Right atrium auricular region (tissue), 2 donors: Measurements from ENCODE around the gene SPTB. TPM values are rescaled to one million over a fixed set of nuclear protein-coding genes. Genes with fewer than 3 reads are reported as not detected.

Experiments
- DNase-seq: peaks from one replicate; pipeline ENCODE4 v3.0.0-alpha.2; 2019; ENCODE audit warnings: low spot score
- H3K27ac ChIP-seq, 2 donors: fragments of 200-600 bp; sonication (generic); 1 replicate in 1 of 2; 2 replicates in 1 of 2; pipeline ENCODE4 v1.5.1; 2016 to 2019
- H3K27me3 ChIP-seq, 2 donors: fragments of 200-600 bp; sonication (generic); one replicate each; pipeline versions ENCODE4 v1.5.1 to v1.6.0; 2017 to 2019
- H3K36me3 ChIP-seq: fragments of 200-600 bp; sonication (generic); one replicate; pipeline ENCODE4 v1.5.1; 2016
- H3K4me1 ChIP-seq, 2 donors: fragments of 200-600 bp; sonication (generic); one replicate each; pipeline versions ENCODE4 v1.5.1 to v1.6.0; 2017 to 2019
- H3K4me3 ChIP-seq, 2 donors: fragments of 200-600 bp; sonication (generic); 1 replicate in 1 of 2; 2 replicates in 1 of 2; pipeline ENCODE4 v1.5.1; 2017 to 2019; ENCODE audit warnings: mild to moderate bottlenecking in 1 of 2, moderate library complexity in 1 of 2
- H3K9me3 ChIP-seq, 2 donors: fragments of 200-600 bp; sonication (generic); one replicate each; pipeline ENCODE4 v1.5.1; 2019
- CTCF ChIP-seq, 2 donors: fragments of 200-600 bp; sonication (generic); IDR thresholded peaks; one replicate each; pipeline ENCODE4 v1.5.1; 2019; ENCODE audit warnings: antibody characterized with exemption in 2 of 2
- total RNA-seq, 2 donors: library from RNA; depleted of rRNA; stranded (reverse); fragments of >200 nt; gene quantifications; one replicate each; pipeline ENCODE4 v1.1.0, GENCODE V29; 2016

Gene SPTB
- total RNA-seq, 2 donors from 2014 or later: 84.4 to 102 TPM

GRCh38 chr14:64767215-64767964 is 112.3 kb downstream of the SPTB start:
- no peak for DNase-seq
- Histone ChIP-seq H3K27ac (no peak overlapping the region), H3K4me3 (no peak overlapping the region), H3K27me3 (no peaks in the 10 kb centered on the region), H3K36me3 (peaks cover 28% of the 10 kb centered on the region), H3K4me1 (peaks cover 0 to 23% of the 10 kb centered on the region in 2 donors), H3K9me3 (no peaks in the 10 kb centered on the region)
- no peak for TF ChIP-seq CTCF (IDR thresholded peaks at IDR 0.05)

GRCh38 chr14:64766430-64767151 is 113.1 kb downstream of the SPTB start:
- Histone ChIP-seq H3K36me3 (peaks cover 20% of the 10 kb centered on the region), H3K4me3 (no peak overlapping the region), H3K9me3 (no peaks in the 10 kb centered on the region), H3K27ac (no peak overlapping the region), H3K4me1 (peaks cover 0 to 31% of the 10 kb centered on the region in 2 donors), H3K27me3 (no peaks in the 10 kb centered on the region)
- no peak for DNase-seq
- TF ChIP-seq CTCF (IDR thresholded peaks at IDR 0.05): no peak

GRCh38 chr14:64765740-64766302 is 113.9 kb downstream of the SPTB start:
- Histone ChIP-seq H3K27ac (no peak overlapping the region), H3K4me3 (no peak overlapping the region), H3K9me3 (no peaks in the 10 kb centered on the region), H3K36me3 (peaks cover 13% of the 10 kb centered on the region), H3K27me3 (no peaks in the 10 kb centered on the region), H3K4me1 (peaks cover 0 to 39% of the 10 kb centered on the region in 2 donors)
- DNase-seq: no peak
- TF ChIP-seq CTCF (IDR thresholded peaks at IDR 0.05): no peak

GRCh38 chr14:64764641-64765520 is 114.8 kb downstream of the SPTB start:
- peak overlapping the region; percentile 21 to 73 for H3K27ac ChIP-seq
- H3K4me1 ChIP-seq: peaks cover 0 to 47% of the 10 kb centered on the region in 2 donors
- H3K4me3 ChIP-seq: peak overlapping the region in 1 of 2 donors; percentile 31
- peak; percentile 79 for DNase-seq
- peak; percentile 94 to 95 for TF ChIP-seq CTCF (IDR thresholded peaks at IDR 0.05)
- H3K27me3 ChIP-seq: no peaks in the 10 kb centered on the region
- H3K36me3 ChIP-seq: peaks cover 6% of the 10 kb centered on the region
- H3K9me3 ChIP-seq: no peaks in the 10 kb centered on the region

- no peak for DNase-seq
- Histone ChIP-seq H3K27ac (peak overlapping the region; percentile 21 to 73), H3K9me3 (no peaks in the 10 kb centered on the region), H3K4me1 (peaks cover 0 to 56% of the 10 kb centered on the region in 2 donors), H3K27me3 (no peaks in the 10 kb centered on the region), H3K4me3 (peak overlapping the region in 1 of 2 donors; percentile 31), H3K36me3 (peaks cover 3% of the 10 kb centered on the region)
- TF ChIP-seq CTCF (IDR thresholded peaks at IDR 0.05): no peak
Observed at GRCh38 chr14:64763801-64764621, 115.7 kb downstream of the SPTB start.
